HEK293 (cell line): ENCODE data around the gene PRPH.

Experiments used
- HOXC10 ChIP-seq: sonication (generic); formaldehyde crosslinking; IDR thresholded peaks from 2 replicates; pipeline ENCODE4 v1.8.1; 2023; ENCODE audit warnings: mild to moderate bottlenecking, missing genetic modification reagents
- KLF7 ChIP-seq: fragments of 450-650 bp; formaldehyde crosslinking; IDR thresholded peaks from 2 replicates; pipeline ENCODE4 v1.5.1; 2016; ENCODE audit warnings: missing biosample characterization, missing genetic modification characterization, borderline replicate concordance
- MZF1 ChIP-seq: fragments of 450-650 bp; formaldehyde crosslinking; IDR thresholded peaks from 2 replicates; pipeline ENCODE4 v1.5.1; 2017; ENCODE audit warnings: missing biosample characterization, missing genetic modification characterization, borderline replicate concordance
- OSR2 ChIP-seq: fragments of 450-650 bp; formaldehyde crosslinking; IDR thresholded peaks from 2 replicates; pipeline ENCODE4 v1.5.1; 2016; ENCODE audit warnings: missing biosample characterization, missing genetic modification characterization
- OVOL3 ChIP-seq: fragments of 450-650 bp; formaldehyde crosslinking; IDR thresholded peaks from 2 replicates; pipeline ENCODE4 v1.5.1; 2016; ENCODE audit warnings: missing biosample characterization, missing genetic modification characterization
- TRIM28 ChIP-seq: IDR thresholded peaks from 2 replicates; pipeline ENCODE4 v1.6.1; 2011; ENCODE audit warnings: low read length, control low read depth, borderline replicate concordance
- ZNF132 ChIP-seq: fragments of 450-650 bp; formaldehyde crosslinking; IDR thresholded peaks from 2 replicates; pipeline ENCODE4 v1.5.1; 2017; ENCODE audit warnings: missing biosample characterization, missing genetic modification characterization, borderline replicate concordance
- ZNF16 ChIP-seq: fragments of 450-650 bp; formaldehyde crosslinking; IDR thresholded peaks from 2 replicates; pipeline ENCODE4 v1.5.1; 2016; ENCODE audit warnings: low read depth, missing biosample characterization, missing genetic modification characterization
- ZNF184 ChIP-seq: fragments of 450-650 bp; IDR thresholded peaks from 2 replicates; pipeline ENCODE4 v1.5.1; 2018; ENCODE audit warnings: missing biosample characterization, mild to moderate bottlenecking, missing genetic modification characterization
- ZNF211 ChIP-seq: fragments of 450-650 bp; formaldehyde crosslinking; IDR thresholded peaks from 2 replicates; pipeline ENCODE4 v1.5.1; 2016; ENCODE audit warnings: low read depth, missing biosample characterization, missing genetic modification characterization
- ZNF239 ChIP-seq: fragments of 450-650 bp; formaldehyde crosslinking; IDR thresholded peaks from 2 replicates; pipeline ENCODE4 v1.5.1; 2016; ENCODE audit warnings: missing biosample characterization, missing genetic modification characterization
- ZNF341 ChIP-seq: fragments of 450-650 bp; formaldehyde crosslinking; IDR thresholded peaks from 2 replicates; pipeline ENCODE4; 2016; ENCODE audit warnings: low read depth, missing biosample characterization, missing genetic modification characterization
- ZNF433 ChIP-seq: fragments of 450-650 bp; formaldehyde crosslinking; IDR thresholded peaks from 2 replicates; pipeline ENCODE4 v1.5.1; 2016; ENCODE audit warnings: missing biosample characterization, missing genetic modification characterization, low read depth
- ZNF48 ChIP-seq: fragments of 450-650 bp; formaldehyde crosslinking; IDR thresholded peaks from 2 replicates; pipeline ENCODE4 v1.5.1; 2016; ENCODE audit warnings: missing biosample characterization, missing genetic modification characterization
- ZNF501 ChIP-seq: fragments of 450-650 bp; formaldehyde crosslinking; IDR thresholded peaks from 2 replicates; pipeline ENCODE4 v1.5.1; 2016; ENCODE audit warnings: missing biosample characterization, missing genetic modification characterization
- ZNF548 ChIP-seq: fragments of 450-650 bp; formaldehyde crosslinking; IDR thresholded peaks from 2 replicates; pipeline ENCODE4 v1.5.1; 2016; ENCODE audit warnings: missing biosample characterization, missing genetic modification characterization
- ZNF623 ChIP-seq: fragments of 450-650 bp; formaldehyde crosslinking; IDR thresholded peaks from 2 replicates; pipeline ENCODE4 v1.5.1; 2016; ENCODE audit warnings: missing biosample characterization, missing genetic modification characterization
- ZNF624 ChIP-seq: fragments of 450-650 bp; formaldehyde crosslinking; IDR thresholded peaks from 2 replicates; pipeline ENCODE4 v1.5.1; 2017; ENCODE audit warnings: missing biosample characterization, missing genetic modification characterization
- ZNF658 ChIP-seq: fragments of 450-650 bp; formaldehyde crosslinking; IDR thresholded peaks from 2 replicates; pipeline ENCODE4; 2016; ENCODE audit warnings: missing biosample characterization, missing genetic modification characterization
- ZNF670 ChIP-seq: fragments of 450-650 bp; formaldehyde crosslinking; IDR thresholded peaks from 2 replicates; pipeline ENCODE4 v1.5.1; 2016; ENCODE audit warnings: missing biosample characterization, missing genetic modification characterization, low read depth
- ZNF777 ChIP-seq: fragments of 450-650 bp; formaldehyde crosslinking; IDR thresholded peaks from 2 replicates; pipeline ENCODE4 v1.5.1; 2017; ENCODE audit warnings: missing biosample characterization, missing genetic modification characterization, borderline replicate concordance
- ZNF791 ChIP-seq: fragments of 450-650 bp; formaldehyde crosslinking; IDR thresholded peaks from 2 replicates; pipeline ENCODE4 v1.5.1; 2016; ENCODE audit warnings: missing biosample characterization, missing genetic modification characterization
- ZNF830 ChIP-seq: fragments of 450-650 bp; IDR thresholded peaks from 2 replicates; pipeline ENCODE4 v1.5.0; 2018; ENCODE audit warnings: missing biosample characterization, missing genetic modification characterization, low read depth, mild to moderate bottlenecking, moderate library complexity
- TF ChIP-seq, protein P1 (sequence below): fragments of 450-650 bp; formaldehyde crosslinking; IDR thresholded peaks from 2 replicates; pipeline ENCODE4 v1.5.1; 2017; ENCODE audit warnings: missing biosample characterization, missing genetic modification characterization
- TF ChIP-seq, protein P2 (sequence below): fragments of 450-650 bp; formaldehyde crosslinking; IDR thresholded peaks from 2 replicates; pipeline ENCODE4 v1.5.1; 2016; ENCODE audit warnings: missing biosample characterization, missing genetic modification characterization
- TF ChIP-seq, protein P3 (sequence below): fragments of 450-650 bp; formaldehyde crosslinking; optimal IDR thresholded peaks from 2 replicates; pipeline ENCODE3; 2016; ENCODE audit warnings: missing biosample characterization, mild to moderate bottlenecking, missing genetic modification characterization
- TF ChIP-seq, protein P4 (sequence below): fragments of 450-650 bp; formaldehyde crosslinking; IDR thresholded peaks from 2 replicates; pipeline ENCODE4 v1.5.1; 2017; ENCODE audit warnings: missing biosample characterization, mild to moderate bottlenecking, missing genetic modification characterization, moderate library complexity
- TF ChIP-seq, protein P5 (sequence below): fragments of 450-650 bp; formaldehyde crosslinking; IDR thresholded peaks from 2 replicates; pipeline ENCODE4 v1.5.1; 2016; ENCODE audit warnings: missing biosample characterization, missing genetic modification characterization
- TF ChIP-seq, protein P6 (sequence below): fragments of 450-650 bp; formaldehyde crosslinking; IDR thresholded peaks from 2 replicates; pipeline ENCODE4 v1.5.1; 2016; ENCODE audit warnings: missing biosample characterization, missing genetic modification characterization

Gene PRPH

DNA sequence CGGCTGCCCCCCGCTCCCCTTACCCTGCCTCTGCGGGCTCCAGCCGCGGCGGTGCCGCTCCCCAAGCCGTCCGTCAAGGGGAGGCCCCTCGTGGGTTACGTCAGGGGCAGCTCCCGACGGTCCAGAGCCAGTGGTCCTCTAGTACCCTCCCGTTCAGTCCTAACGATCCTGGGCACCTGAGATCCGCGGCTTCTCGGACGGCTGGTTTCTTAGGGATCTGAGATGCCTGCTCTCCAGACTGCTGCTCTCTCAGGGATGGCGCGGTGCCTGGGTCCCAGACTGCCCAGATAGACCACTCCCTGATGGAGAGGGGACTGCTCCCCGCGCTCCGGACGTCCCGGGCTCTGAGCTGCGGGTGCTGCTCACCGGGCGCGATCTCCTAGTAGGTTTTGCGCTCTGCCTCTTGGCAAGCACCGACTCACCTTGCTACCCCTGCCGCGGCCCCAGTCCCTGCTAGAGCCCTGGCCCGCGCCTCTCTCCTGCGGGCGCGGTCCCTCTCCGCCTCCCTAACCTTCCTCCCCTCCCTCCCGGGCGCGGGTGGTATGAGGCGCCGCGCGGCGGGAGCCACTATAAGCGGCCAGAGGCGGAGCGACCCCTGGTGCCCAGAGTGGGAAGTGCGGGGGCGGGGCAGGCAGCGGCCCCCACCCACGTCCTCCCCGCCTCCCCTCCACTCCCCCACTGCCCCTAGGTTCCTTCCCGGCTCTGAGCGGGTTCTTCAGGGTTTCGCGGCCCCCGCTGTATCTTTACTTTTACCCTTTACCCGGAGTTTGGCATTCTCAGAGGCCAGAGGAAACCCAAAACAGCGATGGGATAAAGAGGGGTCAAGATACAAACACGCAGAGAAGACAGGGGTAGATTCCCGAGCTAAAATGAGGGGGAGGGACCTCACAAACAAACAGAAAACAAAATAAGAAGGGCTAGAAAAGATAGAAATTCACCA, 42.0 kb downstream of the PRPH start, which contains the start of gene C1QL4 (continued):
- TF ChIP-seq ZNF548 (tag by site-specific recombination) (no peak), ZNF791 (tag by site-specific recombination) (no peak), ZNF132 (tag by site-specific recombination) (no peak), ZNF211 (tag by site-specific recombination) (no peak), ZNF830 (no peak), OSR2 (tag by site-specific recombination) (no peak), ZNF184 (tag by site-specific recombination) (no peak), HOXC10 (no peak), ZNF658 (tag by site-specific recombination) (no peak), ZNF16 (no peak), ZNF239 (tag by site-specific recombination) (no peak), OVOL3 (no peak), ZNF623 (tag by site-specific recombination) (no peak), MZF1 (tag by site-specific recombination) (no peak), ZNF670 (tag by site-specific recombination) (no peak), TRIM28 (no peak), ZNF341 (tag by site-specific recombination) (peak; percentile 48; the same call in 1 of the 2 replicates), KLF7 (peak; percentile 79), ZNF433 (tag by site-specific recombination) (no peak), ZNF48 (tag by site-specific recombination) (no peak), ZNF501 (peak; percentile 45; the same call in 1 of the 2 replicates), ZNF777 (no peak), ZNF624 (tag by site-specific recombination) (no peak)
- TF ChIP-seq, protein P1, sequence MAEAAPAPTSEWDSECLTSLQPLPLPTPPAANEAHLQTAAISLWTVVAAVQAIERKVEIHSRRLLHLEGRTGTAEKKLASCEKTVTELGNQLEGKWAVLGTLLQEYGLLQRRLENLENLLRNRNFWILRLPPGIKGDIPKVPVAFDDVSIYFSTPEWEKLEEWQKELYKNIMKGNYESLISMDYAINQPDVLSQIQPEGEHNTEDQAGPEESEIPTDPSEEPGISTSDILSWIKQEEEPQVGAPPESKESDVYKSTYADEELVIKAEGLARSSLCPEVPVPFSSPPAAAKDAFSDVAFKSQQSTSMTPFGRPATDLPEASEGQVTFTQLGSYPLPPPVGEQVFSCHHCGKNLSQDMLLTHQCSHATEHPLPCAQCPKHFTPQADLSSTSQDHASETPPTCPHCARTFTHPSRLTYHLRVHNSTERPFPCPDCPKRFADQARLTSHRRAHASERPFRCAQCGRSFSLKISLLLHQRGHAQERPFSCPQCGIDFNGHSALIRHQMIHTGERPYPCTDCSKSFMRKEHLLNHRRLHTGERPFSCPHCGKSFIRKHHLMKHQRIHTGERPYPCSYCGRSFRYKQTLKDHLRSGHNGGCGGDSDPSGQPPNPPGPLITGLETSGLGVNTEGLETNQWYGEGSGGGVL: peak; percentile 87
- TF ChIP-seq, protein P2, sequence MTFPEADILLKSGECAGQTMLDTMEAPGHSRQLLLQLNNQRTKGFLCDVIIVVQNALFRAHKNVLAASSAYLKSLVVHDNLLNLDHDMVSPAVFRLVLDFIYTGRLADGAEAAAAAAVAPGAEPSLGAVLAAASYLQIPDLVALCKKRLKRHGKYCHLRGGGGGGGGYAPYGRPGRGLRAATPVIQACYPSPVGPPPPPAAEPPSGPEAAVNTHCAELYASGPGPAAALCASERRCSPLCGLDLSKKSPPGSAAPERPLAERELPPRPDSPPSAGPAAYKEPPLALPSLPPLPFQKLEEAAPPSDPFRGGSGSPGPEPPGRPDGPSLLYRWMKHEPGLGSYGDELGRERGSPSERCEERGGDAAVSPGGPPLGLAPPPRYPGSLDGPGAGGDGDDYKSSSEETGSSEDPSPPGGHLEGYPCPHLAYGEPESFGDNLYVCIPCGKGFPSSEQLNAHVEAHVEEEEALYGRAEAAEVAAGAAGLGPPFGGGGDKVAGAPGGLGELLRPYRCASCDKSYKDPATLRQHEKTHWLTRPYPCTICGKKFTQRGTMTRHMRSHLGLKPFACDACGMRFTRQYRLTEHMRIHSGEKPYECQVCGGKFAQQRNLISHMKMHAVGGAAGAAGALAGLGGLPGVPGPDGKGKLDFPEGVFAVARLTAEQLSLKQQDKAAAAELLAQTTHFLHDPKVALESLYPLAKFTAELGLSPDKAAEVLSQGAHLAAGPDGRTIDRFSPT: no peak
- TF ChIP-seq, protein P3, sequence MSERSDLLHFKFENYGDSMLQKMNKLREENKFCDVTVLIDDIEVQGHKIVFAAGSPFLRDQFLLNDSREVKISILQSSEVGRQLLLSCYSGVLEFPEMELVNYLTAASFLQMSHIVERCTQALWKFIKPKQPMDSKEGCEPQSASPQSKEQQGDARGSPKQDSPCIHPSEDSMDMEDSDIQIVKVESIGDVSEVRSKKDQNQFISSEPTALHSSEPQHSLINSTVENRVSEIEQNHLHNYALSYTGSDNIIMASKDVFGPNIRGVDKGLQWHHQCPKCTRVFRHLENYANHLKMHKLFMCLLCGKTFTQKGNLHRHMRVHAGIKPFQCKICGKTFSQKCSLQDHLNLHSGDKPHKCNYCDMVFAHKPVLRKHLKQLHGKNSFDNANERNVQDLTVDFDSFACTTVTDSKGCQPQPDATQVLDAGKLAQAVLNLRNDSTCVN (tag by site-specific recombination): peak; percentile 84
- TF ChIP-seq, protein P4, sequence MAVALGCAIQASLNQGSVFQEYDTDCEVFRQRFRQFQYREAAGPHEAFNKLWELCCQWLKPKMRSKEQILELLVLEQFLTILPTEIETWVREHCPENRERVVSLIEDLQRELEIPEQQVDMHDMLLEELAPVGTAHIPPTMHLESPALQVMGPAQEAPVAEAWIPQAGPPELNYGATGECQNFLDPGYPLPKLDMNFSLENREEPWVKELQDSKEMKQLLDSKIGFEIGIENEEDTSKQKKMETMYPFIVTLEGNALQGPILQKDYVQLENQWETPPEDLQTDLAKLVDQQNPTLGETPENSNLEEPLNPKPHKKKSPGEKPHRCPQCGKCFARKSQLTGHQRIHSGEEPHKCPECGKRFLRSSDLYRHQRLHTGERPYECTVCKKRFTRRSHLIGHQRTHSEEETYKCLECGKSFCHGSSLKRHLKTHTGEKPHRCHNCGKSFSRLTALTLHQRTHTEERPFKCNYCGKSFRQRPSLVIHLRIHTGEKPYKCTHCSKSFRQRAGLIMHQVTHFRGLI (tag by site-specific recombination): no peak
- TF ChIP-seq, protein P5, sequence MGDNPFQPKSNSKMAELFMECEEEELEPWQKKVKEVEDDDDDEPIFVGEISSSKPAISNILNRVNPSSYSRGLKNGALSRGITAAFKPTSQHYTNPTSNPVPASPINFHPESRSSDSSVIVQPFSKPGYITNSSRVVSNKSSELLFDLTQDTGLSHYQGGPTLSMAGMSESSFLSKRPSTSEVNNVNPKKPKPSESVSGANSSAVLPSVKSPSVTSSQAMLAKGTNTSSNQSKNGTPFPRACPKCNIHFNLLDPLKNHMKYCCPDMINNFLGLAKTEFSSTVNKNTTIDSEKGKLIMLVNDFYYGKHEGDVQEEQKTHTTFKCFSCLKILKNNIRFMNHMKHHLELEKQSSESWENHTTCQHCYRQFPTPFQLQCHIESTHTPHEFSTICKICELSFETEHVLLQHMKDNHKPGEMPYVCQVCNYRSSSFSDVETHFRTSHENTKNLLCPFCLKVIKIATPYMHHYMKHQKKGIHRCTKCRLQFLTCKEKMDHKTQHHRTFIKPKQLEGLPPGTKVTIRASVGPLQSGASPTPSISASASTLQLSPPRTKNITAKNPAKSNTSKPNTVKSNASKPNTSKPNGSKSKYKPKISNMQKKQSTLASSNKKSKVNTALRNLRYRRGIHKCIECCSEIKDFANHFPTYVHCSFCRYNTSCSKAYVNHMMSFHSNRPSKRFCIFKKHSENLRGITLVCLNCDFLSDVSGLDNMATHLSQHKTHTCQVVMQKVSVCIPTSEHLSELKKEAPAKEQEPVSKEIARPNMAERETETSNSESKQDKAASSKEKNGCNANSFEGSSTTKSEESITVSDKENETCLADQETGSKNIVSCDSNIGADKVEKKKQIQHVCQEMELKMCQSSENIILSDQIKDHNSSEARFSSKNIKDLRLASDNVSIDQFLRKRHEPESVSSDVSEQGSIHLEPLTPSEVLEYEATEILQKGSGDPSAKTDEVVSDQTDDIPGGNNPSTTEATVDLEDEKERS: no peak
- TF ChIP-seq, protein P6, sequence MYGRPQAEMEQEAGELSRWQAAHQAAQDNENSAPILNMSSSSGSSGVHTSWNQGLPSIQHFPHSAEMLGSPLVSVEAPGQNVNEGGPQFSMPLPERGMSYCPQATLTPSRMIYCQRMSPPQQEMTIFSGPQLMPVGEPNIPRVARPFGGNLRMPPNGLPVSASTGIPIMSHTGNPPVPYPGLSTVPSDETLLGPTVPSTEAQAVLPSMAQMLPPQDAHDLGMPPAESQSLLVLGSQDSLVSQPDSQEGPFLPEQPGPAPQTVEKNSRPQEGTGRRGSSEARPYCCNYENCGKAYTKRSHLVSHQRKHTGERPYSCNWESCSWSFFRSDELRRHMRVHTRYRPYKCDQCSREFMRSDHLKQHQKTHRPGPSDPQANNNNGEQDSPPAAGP (tag by site-specific recombination): peak; percentile 73; the same call in 1 of the 2 replicates
